ENCODE measurements around the gene TPRA1. TPM values are rescaled to one million over a fixed set of nuclear protein-coding genes. Genes with fewer than 3 reads are reported as not detected.

Gene TPRA1
- polyA plus RNA-seq, 3 donors: 20.2 to 29.4 (median 23.4) TPM

DNA sequence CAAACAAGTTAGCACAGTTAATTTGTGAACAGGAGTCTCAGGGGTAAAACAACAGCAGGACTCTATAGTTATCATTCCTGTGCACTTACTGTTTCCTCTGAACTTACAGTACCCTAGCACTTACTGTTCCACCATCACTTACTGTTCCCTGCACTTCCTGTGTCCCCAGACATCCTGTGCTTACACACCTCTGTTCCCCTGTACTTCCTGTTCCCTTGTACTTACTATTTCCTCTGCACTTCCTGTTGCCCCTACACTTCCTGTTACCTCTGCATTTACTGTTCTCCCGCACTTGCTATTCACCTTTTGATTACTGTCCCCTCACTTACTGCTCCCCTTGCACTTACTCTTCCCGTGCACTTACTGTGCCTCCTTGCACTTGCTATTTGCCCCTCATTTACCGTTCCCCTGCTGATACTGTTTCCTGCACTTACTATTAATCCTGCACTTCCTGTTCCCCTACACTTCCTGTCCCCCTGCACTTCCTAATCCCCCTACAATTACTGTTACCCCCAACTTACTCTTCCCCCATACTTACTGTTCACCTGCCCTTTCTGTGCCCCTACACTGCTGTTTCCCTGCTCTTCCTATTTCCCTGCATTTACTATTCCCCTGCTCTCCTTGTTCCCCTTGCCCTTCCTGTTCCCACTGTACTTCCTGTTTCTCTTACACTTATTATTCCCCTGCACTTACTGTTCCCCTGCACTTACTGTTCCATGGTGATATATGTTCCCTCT is 30.3 kb downstream of the TPRA1 start:
- Histone ChIP-seq H3K4me2 (replicated peaks; ENCODE audit: extremely low read depth, low read length, poor library complexity, severe bottlenecking) (peak overlapping the region; percentile 10), H3K27ac (ENCODE audit: low read depth in 1 of 2, low read length in 2 of 2) (no peak overlapping the region), H3K9ac (ENCODE audit: insufficient read depth, low read length, poor library complexity, severe bottlenecking) (no peak overlapping the region), H3K9me3 (replicated peaks in 1 of 2; ENCODE audit: control insufficient read depth in 1 of 2, insufficient read depth in 1 of 2, low read length in 2 of 2) (peaks cover 5 to 6% of the 10 kb centered on the region in 2 donors), H3K4me3 (replicated peaks in 1 of 3; ENCODE audit: low read depth in 2 of 3, low read length in 3 of 3) (peak overlapping the region in 1 of 3 experiments; percentile 42), H3K79me2 (ENCODE audit: insufficient read depth, low read length) (no peaks in the 10 kb centered on the region), H2AFZ (ENCODE audit: insufficient read depth, low read depth, low read length, poor library complexity, severe bottlenecking) (peak overlapping the region; percentile 43), H3K4me1 (ENCODE audit: control insufficient read depth in 1 of 2, insufficient read depth in 2 of 2, low read length in 2 of 2) (peaks cover 6 to 10% of the 10 kb centered on the region in 2 donors), H3K27me3 (ENCODE audit: control insufficient read depth in 2 of 2, insufficient read depth in 2 of 2, low read length in 2 of 2) (no peaks in the 10 kb centered on the region), H4K20me1 (ENCODE audit: insufficient read depth, low read length) (no peaks in the 10 kb centered on the region), H3K36me3 (replicated peaks in 1 of 2; ENCODE audit: control insufficient read depth in 1 of 2, insufficient read depth in 2 of 2, low read length in 2 of 2) (no peaks in the 10 kb centered on the region)
- Mint-ChIP-seq H3K4me1 (peaks cover 10% of the 10 kb centered on the region), H3K27me3 (ENCODE audit: low read depth in 3 of 3) (peaks cover 0 to 10% (median 2%) of the 10 kb centered on the region in 3 donors), H3K4me3 (peak overlapping the region; percentile 23 to 40), H3K27ac (peak overlapping the region in 4 of 7 donors; percentile 3 to 55 (median 18)), H3K36me3 (peaks cover 6 to 11% of the 10 kb centered on the region in 2 donors), H3K9me3 (peaks cover 4 to 10% (median 8%) of the 10 kb centered on the region in 7 donors)
- 58% methylated on average over 3 of the region's 3 CpGs for WGBS (ENCODE audit: insufficient coverage)
- TF ChIP-seq, protein P1, sequence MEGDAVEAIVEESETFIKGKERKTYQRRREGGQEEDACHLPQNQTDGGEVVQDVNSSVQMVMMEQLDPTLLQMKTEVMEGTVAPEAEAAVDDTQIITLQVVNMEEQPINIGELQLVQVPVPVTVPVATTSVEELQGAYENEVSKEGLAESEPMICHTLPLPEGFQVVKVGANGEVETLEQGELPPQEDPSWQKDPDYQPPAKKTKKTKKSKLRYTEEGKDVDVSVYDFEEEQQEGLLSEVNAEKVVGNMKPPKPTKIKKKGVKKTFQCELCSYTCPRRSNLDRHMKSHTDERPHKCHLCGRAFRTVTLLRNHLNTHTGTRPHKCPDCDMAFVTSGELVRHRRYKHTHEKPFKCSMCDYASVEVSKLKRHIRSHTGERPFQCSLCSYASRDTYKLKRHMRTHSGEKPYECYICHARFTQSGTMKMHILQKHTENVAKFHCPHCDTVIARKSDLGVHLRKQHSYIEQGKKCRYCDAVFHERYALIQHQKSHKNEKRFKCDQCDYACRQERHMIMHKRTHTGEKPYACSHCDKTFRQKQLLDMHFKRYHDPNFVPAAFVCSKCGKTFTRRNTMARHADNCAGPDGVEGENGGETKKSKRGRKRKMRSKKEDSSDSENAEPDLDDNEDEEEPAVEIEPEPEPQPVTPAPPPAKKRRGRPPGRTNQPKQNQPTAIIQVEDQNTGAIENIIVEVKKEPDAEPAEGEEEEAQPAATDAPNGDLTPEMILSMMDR (IDR thresholded peaks at IDR 0.05): no peak
- intact Hi-C loops (cut with micrococcal nuclease): no loop called here
- DNase-seq: peak in 2 of 3 donors; percentile 16 to 39

DNA sequence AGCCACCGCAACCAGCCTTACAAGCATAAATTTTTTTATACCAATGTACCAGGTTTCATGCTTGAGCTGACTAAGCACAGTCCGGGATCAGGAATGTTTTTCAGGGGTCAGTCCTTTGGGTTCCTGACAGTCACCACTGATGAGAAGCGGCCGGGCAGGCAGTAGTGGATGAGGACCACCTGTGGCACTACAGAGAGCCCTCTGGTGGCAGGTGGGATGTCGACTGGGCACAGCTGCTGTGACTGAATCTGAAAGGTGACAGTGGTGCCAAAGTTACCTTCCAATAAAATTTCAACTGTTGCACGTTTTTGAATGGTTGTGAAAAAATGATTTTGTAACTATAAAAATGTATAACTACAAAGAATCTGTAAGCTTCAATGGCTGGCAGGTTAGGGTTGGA is 34.0 kb downstream of the TPRA1 start:
- Histone ChIP-seq H3K4me3 (replicated peaks in 1 of 3; ENCODE audit: low read depth in 2 of 3, low read length in 3 of 3) (no peak overlapping the region), H3K4me2 (replicated peaks; ENCODE audit: extremely low read depth, low read length, poor library complexity, severe bottlenecking) (no peak overlapping the region), H3K36me3 (replicated peaks in 1 of 2; ENCODE audit: control insufficient read depth in 1 of 2, insufficient read depth in 2 of 2, low read length in 2 of 2) (no peaks in the 10 kb centered on the region), H3K27me3 (ENCODE audit: control insufficient read depth in 2 of 2, insufficient read depth in 2 of 2, low read length in 2 of 2) (no peaks in the 10 kb centered on the region), H2AFZ (ENCODE audit: insufficient read depth, low read depth, low read length, poor library complexity, severe bottlenecking) (no peak overlapping the region), H3K79me2 (ENCODE audit: insufficient read depth, low read length) (no peaks in the 10 kb centered on the region), H3K9me3 (replicated peaks in 1 of 2; ENCODE audit: control insufficient read depth in 1 of 2, insufficient read depth in 1 of 2, low read length in 2 of 2) (peaks cover 5 to 6% of the 10 kb centered on the region in 2 donors), H3K4me1 (ENCODE audit: control insufficient read depth in 1 of 2, insufficient read depth in 2 of 2, low read length in 2 of 2) (peaks cover 6 to 10% of the 10 kb centered on the region in 2 donors), H3K9ac (ENCODE audit: insufficient read depth, low read length, poor library complexity, severe bottlenecking) (no peak overlapping the region), H4K20me1 (ENCODE audit: insufficient read depth, low read length) (no peaks in the 10 kb centered on the region), H3K27ac (ENCODE audit: low read depth in 1 of 2, low read length in 2 of 2) (no peak overlapping the region)
- intact Hi-C loops (cut with micrococcal nuclease): no loop called here
- TF ChIP-seq, protein P1 (IDR thresholded peaks at IDR 0.05): no peak
- Mint-ChIP-seq H3K27me3 (ENCODE audit: low read depth in 3 of 3) (peaks cover 4 to 7% (median 6%) of the 10 kb centered on the region in 3 donors), H3K36me3 (peaks cover 9 to 10% of the 10 kb centered on the region in 2 donors), H3K27ac (no peak overlapping the region), H3K4me3 (no peak overlapping the region), H3K4me1 (peaks cover 11% of the 10 kb centered on the region), H3K9me3 (peaks cover 4 to 10% (median 8%) of the 10 kb centered on the region in 7 donors)
- WGBS (ENCODE audit: insufficient coverage): 90% methylated on average over 2 of the region's 6 CpGs
- no peak for DNase-seq
